SK-MEL-5 (cell line): ENCODE data around the gene OPN4. TPM values are rescaled to one million over a fixed set of nuclear protein-coding genes. Genes with fewer than 3 reads are reported as not detected.

Experiments
- DNase-seq: peaks from one replicate; pipeline ENCODE4 v3.0.0-alpha.2; 2016; ENCODE audit warnings: low read depth, low spot score
- in situ Hi-C: cut with HindIII; loops from 2 replicates; pipeline ENCODE4 v1.10.0; 2016; ENCODE audit warnings: low sequenced_read_pairs, high pct_unique_total_duplicates, low pct_unique_long_range_greater_than_20kb
- total RNA-seq: library from RNA; depleted of rRNA; stranded (reverse); fragments of >200 nt; shearing (Covaris generic); gene quantifications from 2 replicates; pipeline ENCODE4 v1.2.3, GENCODE V29; 2014

OPN4 gene
- total RNA-seq, 1 experiment from 2014 or later: not detected

GRCh38 chr10:86668297-86669165, 14.2 kb downstream of the OPN4 start, which contains the start of gene LDB3:
TSS of gene LDB3 (plus strand) at chr10:86668511. CDS start at chr10:86668692, 181 bp downstream.
- no peak for DNase-seq
- in situ Hi-C loops: no loop called here

DNA sequence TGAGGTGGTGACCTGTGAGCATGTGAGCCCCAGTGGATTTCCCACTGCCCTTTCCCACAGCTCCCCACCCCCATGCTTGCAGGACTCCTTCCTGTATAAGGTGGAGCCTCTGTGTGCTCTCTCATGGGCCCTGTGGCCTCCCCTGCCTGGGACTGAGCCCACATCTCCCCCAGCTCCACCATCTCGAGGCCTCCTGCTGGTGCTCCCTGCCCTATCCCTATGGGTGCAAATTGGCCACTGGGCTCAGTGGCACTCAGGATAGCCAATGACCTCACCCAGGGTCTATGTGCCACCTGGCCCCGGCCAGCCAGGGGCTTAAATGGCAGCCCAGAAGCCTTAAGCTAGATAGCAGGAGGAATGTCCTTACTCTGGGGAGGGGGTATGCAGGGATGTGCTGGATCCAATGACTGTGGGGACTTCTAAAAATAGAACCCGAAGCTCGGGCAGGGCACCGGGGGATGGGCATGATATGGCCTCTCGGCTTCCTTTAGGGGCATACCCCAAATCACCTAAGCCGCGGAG, 16.0 kb downstream of the OPN4 start:
- no peak for DNase-seq
- in situ Hi-C loops: no loop called here

DNA sequence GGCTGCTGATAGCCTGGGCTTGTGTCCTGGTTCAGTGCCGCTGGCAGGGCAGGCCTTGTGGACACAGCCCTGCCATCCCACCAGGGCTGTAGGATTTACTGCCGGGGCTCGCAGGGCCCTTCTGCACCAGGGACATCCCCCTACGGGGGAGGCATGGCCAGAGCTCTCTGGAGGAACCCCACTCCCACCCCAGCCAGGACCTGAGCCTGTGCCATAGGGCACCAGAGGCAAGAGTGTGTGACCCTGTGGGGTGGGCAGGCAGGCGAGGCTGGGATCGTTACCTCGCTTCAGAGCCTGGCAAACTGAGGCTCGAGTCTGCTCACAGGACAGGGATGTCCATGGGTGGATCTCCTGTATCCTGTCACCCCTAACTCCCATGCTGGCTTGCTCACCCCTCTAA, 16.5 kb downstream of the OPN4 start:
- no peak for DNase-seq
- in situ Hi-C loops: no loop called here

GRCh38 chr10:86671419-86671818, 17.1 kb downstream of the OPN4 start:
- in situ Hi-C loops: no loop called here
- no peak for DNase-seq

GRCh38 chr10:86671985-86672710, 17.8 kb downstream of the OPN4 start:
- in situ Hi-C loops: no loop called here
- DNase-seq: no peak

- in situ Hi-C loops: no loop called here
- DNase-seq: no peak
Observed at GRCh38 chr10:86673216-86673826, 19.0 kb downstream of the OPN4 start.

- in situ Hi-C loops: no loop called here
- DNase-seq: no peak
Observed at GRCh38 chr10:86673827-86674581, 19.7 kb downstream of the OPN4 start.

DNA sequence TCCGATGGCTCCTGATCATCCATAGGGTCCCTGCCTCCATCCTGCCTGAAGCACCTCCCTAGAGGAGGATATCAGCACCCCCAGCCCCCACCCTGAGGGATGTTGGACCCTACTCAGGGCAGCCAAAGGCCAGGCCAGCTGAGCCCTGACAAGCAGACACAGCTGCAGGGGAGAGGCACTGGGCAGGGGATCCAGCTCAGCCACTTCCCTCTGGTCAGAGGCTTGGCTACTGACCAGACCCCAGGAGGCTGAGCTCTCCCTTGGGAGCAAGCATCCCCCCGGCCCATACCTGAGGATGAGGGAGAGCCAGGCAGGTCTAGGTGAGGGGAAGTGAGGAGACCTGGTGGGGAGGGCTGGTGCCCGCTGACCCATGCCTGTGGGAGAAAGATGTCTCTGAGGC, 20.6 kb downstream of the OPN4 start:
- in situ Hi-C loops: no loop called here
- no peak for DNase-seq

DNA sequence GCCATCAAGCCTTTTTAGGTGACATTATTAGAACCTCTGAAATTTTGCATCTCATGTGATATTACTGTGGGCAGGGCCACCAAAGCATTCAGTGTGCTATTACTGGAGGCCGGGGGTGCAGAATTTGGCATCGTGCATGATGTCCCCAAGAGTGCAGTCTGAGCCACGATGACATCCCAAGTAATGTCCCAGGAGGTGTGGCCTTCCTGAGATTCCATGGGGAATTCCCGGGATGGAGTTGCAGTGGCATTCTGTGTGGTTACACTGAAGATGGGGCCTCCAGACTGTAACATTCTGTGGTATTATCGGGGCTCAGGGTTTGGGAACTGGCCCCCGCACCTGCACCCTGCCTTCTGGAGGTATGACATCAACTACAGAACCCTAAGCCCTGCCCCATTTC, 23.0 kb downstream of the OPN4 start:
- in situ Hi-C loops: no loop called here
- no peak for DNase-seq

DNA sequence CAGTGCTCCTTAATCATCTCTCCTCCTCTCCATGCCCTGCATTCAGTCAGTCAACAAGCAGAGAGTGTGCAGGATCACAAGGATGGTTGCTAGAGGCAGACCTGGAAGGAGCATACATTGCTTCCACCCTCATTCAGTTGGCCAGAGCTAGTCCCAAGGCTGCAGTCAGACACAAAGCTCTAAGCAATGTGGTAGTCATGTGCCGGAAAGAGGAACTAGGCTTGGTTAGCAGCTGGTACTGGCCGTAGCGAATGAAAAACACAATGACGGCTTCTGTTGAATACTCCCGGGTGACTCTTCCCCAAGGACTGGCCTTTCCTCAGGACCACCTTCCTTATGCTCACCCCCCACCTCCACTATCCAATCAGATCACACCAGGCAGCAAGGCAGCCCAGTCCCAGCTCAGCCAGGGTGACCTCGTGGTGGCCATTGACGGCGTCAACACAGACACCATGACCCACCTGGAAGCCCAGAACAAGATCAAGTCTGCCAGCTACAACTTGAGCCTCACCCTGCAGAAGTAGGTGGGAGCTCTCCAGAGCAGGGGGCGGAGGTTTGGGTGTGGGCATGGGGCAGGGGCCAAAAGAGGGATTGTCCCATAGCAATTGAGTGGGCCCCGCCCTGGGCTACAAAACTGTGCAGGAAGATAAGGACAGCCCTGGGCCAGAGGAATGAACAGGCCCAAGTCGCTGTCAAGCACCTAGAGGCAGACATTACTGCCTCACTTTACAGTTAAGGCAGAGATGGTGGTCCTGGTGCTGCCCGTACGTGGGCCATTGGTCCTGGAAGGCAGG, 24.8 kb downstream of the OPN4 start:
- DNase-seq: peak; percentile 93
- in situ Hi-C loops: no loop called here

GRCh38 chr10:86681047-86681446, 26.7 kb downstream of the OPN4 start:
- no peak for DNase-seq
- in situ Hi-C loops: no loop called here

- in situ Hi-C loops: no loop called here
- DNase-seq: no peak
Observed at GRCh38 chr10:86681722-86682386, 27.5 kb downstream of the OPN4 start.

DNA sequence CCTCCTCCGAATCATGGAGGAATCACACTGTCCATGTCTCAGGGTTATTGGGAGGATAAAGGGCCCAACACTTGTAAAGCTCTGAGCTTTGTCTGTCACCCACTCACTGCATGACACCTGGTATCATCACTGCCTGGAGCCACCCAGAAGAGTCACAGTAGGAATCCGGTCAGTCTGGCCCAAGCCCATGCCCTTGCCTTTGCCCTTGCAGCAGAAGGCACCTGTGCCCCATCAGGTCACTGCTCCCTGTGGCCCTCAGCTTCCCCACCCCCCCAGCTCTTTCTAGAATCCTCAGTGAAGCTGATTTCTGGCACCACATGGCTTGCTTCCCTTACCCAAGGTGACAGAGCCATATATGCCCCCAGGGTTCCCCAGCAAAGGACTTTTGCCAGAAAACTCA, 28.3 kb downstream of the OPN4 start:
- in situ Hi-C loops: no loop called here
- no peak for DNase-seq

GRCh38 chr10:86684331-86685097, 30.2 kb downstream of the OPN4 start:
- DNase-seq: peak; percentile 51
- in situ Hi-C loops: no loop called here

- no peak for DNase-seq
- in situ Hi-C loops: no loop called here
Observed at GRCh38 chr10:86685416-86685815, 31.1 kb downstream of the OPN4 start.
